ENCODE measurements around the gene TSSK3.

TSSK3 gene

GRCh38 chr1:32361674-32362473, 465 bp upstream of the TSSK3 start:
- TF ChIP-seq SIN3A (IDR thresholded peaks at IDR 0.05; ENCODE audit: borderline replicate concordance, insufficient read depth, low read length) (no peak), POLR2AphosphoS5 (IDR thresholded peaks at IDR 0.05; ENCODE audit: low read depth, low read length) (no peak), REST (IDR thresholded peaks at IDR 0.05; ENCODE audit: insufficient read depth in 1 of 2, low read depth in 2 of 2, low read length in 2 of 2) (no peak), TAF1 (IDR thresholded peaks at IDR 0.05; ENCODE audit: borderline replicate concordance, insufficient read depth, low read length) (no peak), FOXP2 (optimal IDR thresholded peaks at IDR 0.05; ENCODE audit: borderline replicate concordance, extremely low read depth, extremely low read length, insufficient read depth) (no peak)

GRCh38 chr1:32363713-32364112, 1.4 kb downstream of the TSSK3 start:
- no peak for TF ChIP-seq REST (IDR thresholded peaks at IDR 0.05; ENCODE audit: insufficient read depth in 1 of 2, low read depth in 2 of 2, low read length in 2 of 2)
- no peak for TF ChIP-seq POLR2AphosphoS5 (IDR thresholded peaks at IDR 0.05; ENCODE audit: low read depth, low read length)
- no peak for TF ChIP-seq FOXP2 (optimal IDR thresholded peaks at IDR 0.05; ENCODE audit: borderline replicate concordance, extremely low read depth, extremely low read length, insufficient read depth)
- no peak for TF ChIP-seq SIN3A (IDR thresholded peaks at IDR 0.05; ENCODE audit: borderline replicate concordance, insufficient read depth, low read length)
- no peak for TF ChIP-seq TAF1 (IDR thresholded peaks at IDR 0.05; ENCODE audit: borderline replicate concordance, insufficient read depth, low read length)

- TF ChIP-seq POLR2AphosphoS5 (IDR thresholded peaks at IDR 0.05; ENCODE audit: low read depth, low read length) (no peak), REST (IDR thresholded peaks at IDR 0.05; ENCODE audit: insufficient read depth in 1 of 2, low read depth in 2 of 2, low read length in 2 of 2) (no peak), TAF1 (IDR thresholded peaks at IDR 0.05; ENCODE audit: borderline replicate concordance, insufficient read depth, low read length) (no peak), SIN3A (IDR thresholded peaks at IDR 0.05; ENCODE audit: borderline replicate concordance, insufficient read depth, low read length) (no peak), FOXP2 (optimal IDR thresholded peaks at IDR 0.05; ENCODE audit: borderline replicate concordance, extremely low read depth, extremely low read length, insufficient read depth) (no peak)
These were observed 2.5 kb downstream of the TSSK3 start for GRCh38 chr1:32364836-32365235.

GRCh38 chr1:32365445-32365844, 3.1 kb downstream of the TSSK3 start:
- TF ChIP-seq TAF1 (IDR thresholded peaks at IDR 0.05; ENCODE audit: borderline replicate concordance, insufficient read depth, low read length) (no peak), REST (IDR thresholded peaks at IDR 0.05; ENCODE audit: insufficient read depth in 1 of 2, low read depth in 2 of 2, low read length in 2 of 2) (no peak), SIN3A (IDR thresholded peaks at IDR 0.05; ENCODE audit: borderline replicate concordance, insufficient read depth, low read length) (no peak), FOXP2 (optimal IDR thresholded peaks at IDR 0.05; ENCODE audit: borderline replicate concordance, extremely low read depth, extremely low read length, insufficient read depth) (no peak), POLR2AphosphoS5 (IDR thresholded peaks at IDR 0.05; ENCODE audit: low read depth, low read length) (no peak)

Measured in PFSK-1 (cell line).